Fibroblast of villous mesenchyme (primary cell): ENCODE measurements around the gene FSTL1. TPM values are rescaled to one million over a fixed set of nuclear protein-coding genes. Genes with fewer than 3 reads are reported as not detected.
A peak's percentile ranks its signal among the peaks of the same experiment; 100 is the strongest.

Experiments
- DNase-seq: peaks from one replicate; pipeline ENCODE4 v3.0.0-alpha.2; 2010; ENCODE audit warnings: low read depth
- H3K4me3 ChIP-seq: 2 replicates; pipeline ENCODE4 v1.5.1; 2011; ENCODE audit warnings: low read depth, mild to moderate bottlenecking, low read length
- CTCF ChIP-seq: IDR thresholded peaks from 2 replicates; pipeline ENCODE4 v1.5.1; 2012; ENCODE audit warnings: low read depth, mild to moderate bottlenecking, low read length; ENCODE audit not compliant: insufficient read depth
- total RNA-seq: library from RNA; depleted of rRNA; stranded (reverse); fragments of >200 nt; gene quantifications from 2 replicates; pipeline ENCODE4 v1.2.3, GENCODE V29; 2012

FSTL1 gene
- total RNA-seq, 1 donor, result 1,795 TPM

GRCh38 chr3:120421926-120422325, 28.9 kb downstream of the FSTL1 start:
- no peak for TF ChIP-seq CTCF
- DNase-seq, result no peak
- H3K4me3 ChIP-seq, result no peak overlapping the region

- peak; percentile 70 for DNase-seq
- H3K4me3 ChIP-seq, result no peak overlapping the region
- TF ChIP-seq CTCF, result peak; percentile 29
Observed at GRCh38 chr3:120420928-120421551, 29.8 kb downstream of the FSTL1 start.

- DNase-seq, result peak; percentile 65
- H3K4me3 ChIP-seq, result no peak overlapping the region
- no peak for TF ChIP-seq CTCF
Observed at GRCh38 chr3:120420360-120420759, 30.4 kb downstream of the FSTL1 start.

DNA sequence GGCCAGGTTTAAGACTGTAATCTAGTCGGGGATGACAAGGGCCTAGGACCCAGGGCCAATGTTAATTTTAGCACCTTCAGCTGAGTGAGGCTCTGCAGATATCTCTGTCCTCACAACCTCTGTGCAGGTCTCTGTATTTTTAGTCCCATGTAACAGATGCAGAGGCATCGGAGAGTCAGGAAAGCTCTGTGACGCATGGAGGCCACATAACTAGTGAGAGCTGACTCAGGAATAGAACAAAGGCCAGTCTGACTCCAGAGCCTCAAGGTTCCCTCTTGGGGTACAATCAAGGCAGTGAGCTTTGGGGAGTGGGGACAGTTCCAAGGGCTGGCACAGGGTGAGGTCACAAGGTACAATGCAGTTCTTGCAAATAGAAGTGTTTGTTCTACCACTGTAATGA, 31.0 kb downstream of the FSTL1 start:
- H3K4me3 ChIP-seq, result no peak overlapping the region
- TF ChIP-seq CTCF, result no peak
- no peak for DNase-seq

DNA sequence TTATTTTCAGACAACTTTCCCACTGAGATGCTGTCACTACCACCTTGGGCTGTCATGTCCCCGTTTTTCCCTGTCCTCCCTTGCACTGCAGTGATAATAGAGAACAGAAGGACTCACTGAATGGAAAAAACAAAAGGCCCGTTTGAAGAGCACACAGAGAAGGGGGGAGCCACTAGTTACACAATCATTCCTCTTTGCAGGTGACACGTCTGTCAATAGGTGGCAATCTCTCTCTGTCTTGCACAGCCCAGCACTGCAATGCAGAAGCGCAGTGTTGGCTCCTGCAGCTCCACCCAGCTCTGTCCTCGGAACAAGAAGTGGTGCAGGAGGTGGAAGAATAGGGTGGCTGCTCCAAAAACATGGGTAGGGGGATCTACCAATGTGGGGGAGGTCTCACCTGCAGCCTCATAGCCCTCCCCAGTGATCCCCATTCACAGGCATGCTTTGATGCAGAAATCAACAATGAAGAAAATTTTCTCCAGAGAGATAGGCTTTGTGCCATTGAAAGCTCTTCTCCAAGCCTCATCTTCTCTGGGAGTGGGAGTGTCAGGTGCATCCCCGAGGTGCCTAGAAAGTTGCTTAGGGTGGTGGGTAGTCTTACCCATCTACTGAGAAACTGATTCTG, 31.8 kb downstream of the FSTL1 start:
- no peak for DNase-seq
- peak; percentile 19 for TF ChIP-seq CTCF
- no peak overlapping the region for H3K4me3 ChIP-seq

- no peak overlapping the region for H3K4me3 ChIP-seq
- TF ChIP-seq CTCF, result no peak
- peak; percentile 63 for DNase-seq
Observed at GRCh38 chr3:120418446-120418845, 32.3 kb downstream of the FSTL1 start.

DNA sequence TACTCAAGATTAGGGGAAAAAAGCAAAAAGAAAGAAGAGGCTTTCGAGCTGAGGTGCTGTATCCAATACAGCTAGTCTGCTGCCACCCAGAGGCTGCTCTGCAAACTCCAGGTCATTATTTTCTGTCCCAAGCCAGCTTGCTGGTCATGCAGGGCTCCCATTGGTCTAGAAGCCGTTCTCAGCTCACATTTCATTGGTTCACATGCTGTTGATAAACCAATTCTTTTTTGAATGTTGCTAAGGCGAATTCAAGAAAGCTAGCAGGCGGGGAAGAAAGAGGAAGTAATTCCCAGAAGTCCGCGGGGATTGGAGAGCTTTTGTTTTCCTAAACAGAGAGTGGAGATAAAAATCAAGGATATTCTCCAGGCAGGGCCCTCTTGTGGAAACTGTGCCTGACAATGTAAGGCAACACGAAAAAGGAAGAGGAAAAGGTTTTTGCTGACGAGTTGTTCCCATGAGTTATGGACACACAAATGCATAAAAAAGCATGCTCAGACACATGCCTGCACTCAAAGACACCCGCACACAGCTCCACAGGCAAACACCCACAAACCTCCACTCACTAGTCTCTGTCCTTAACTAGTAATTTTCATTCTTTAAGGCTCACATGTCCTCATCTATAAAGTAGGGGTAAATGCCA, 33.4 kb downstream of the FSTL1 start:
- peak overlapping the region; percentile 29 for H3K4me3 ChIP-seq
- peak; percentile 99 for DNase-seq
- TF ChIP-seq CTCF, result peak; percentile 78
